ENCODE measurements around the gene DNAJB5.

DNA sequence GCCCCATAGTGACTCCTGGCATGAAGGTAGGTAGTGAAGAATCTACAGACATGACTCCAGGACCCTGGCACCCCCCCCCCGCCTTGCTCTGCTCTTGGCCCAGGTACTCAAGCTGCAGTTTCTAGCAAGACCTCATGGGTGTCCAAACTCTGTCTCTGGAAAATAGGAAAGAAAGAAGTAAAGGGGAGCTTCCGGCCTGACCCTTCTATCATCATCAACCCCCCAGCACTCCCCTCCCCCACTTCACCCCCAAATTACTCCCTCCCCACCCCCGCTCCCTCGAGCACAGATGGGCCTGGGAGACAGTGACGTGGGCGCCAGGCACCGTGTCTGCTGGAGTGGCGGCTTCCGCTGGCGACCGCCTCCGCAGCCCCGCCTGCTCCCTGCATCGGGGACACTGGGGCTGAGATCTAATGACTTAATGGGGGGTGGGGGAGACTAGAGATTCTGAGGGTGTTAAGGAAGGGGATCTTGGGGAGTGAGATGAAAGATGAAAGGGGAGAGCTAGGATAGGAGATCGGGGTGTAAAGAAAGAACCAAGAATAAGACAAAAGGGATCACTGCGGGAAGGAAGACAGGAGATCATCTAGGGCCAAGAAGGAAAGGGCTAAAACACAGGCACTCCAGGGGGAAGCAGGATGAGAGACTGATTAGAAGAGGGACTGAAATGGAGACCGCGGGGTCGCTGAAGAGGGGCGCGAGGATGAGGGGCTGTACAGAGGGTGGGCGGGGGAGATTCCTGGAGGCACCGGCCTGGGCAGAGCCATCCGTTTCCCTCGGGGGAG is 1.1 kb upstream of the DNAJB5 start:
- TF ChIP-seq, protein P1, sequence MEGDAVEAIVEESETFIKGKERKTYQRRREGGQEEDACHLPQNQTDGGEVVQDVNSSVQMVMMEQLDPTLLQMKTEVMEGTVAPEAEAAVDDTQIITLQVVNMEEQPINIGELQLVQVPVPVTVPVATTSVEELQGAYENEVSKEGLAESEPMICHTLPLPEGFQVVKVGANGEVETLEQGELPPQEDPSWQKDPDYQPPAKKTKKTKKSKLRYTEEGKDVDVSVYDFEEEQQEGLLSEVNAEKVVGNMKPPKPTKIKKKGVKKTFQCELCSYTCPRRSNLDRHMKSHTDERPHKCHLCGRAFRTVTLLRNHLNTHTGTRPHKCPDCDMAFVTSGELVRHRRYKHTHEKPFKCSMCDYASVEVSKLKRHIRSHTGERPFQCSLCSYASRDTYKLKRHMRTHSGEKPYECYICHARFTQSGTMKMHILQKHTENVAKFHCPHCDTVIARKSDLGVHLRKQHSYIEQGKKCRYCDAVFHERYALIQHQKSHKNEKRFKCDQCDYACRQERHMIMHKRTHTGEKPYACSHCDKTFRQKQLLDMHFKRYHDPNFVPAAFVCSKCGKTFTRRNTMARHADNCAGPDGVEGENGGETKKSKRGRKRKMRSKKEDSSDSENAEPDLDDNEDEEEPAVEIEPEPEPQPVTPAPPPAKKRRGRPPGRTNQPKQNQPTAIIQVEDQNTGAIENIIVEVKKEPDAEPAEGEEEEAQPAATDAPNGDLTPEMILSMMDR (IDR thresholded peaks at IDR 0.05), result no peak
- TF ChIP-seq POLR2A (IDR thresholded peaks at IDR 0.05), result no peak

Measured in Peyer's patch (tissue), 4 donors.